Endothelial cell of umbilical vein (primary cell): ENCODE results near the gene GOLIM4.

Experiments used
- EZH2 ChIP-seq: IDR thresholded peaks from 2 replicates; pipeline ENCODE4 v1.6.1; 2012; ENCODE audit warnings: borderline replicate concordance, low read depth, mild to moderate bottlenecking, moderate library complexity, low read length, inconsistent platforms; ENCODE audit not compliant: severe bottlenecking
- FOS ChIP-seq: IDR thresholded peaks from 2 replicates; pipeline ENCODE4 v1.6.1; 2011; ENCODE audit warnings: mild to moderate bottlenecking, low read length, moderate library complexity, borderline replicate concordance; ENCODE audit not compliant: insufficient read depth
- GATA2 ChIP-seq: IDR thresholded peaks from 2 replicates; pipeline ENCODE4 v1.7.0; 2011; ENCODE audit warnings: low read depth, mild to moderate bottlenecking, moderate library complexity, mixed read lengths, low read length; ENCODE audit not compliant: insufficient read length, insufficient read depth
- JUN ChIP-seq: IDR thresholded peaks from 2 replicates; pipeline ENCODE4 v1.6.1; 2011; ENCODE audit warnings: borderline replicate concordance, low read depth; ENCODE audit not compliant: insufficient read length, insufficient read depth
- MYC ChIP-seq: IDR thresholded peaks from one replicate; pipeline ENCODE4 v1.6.1; 2011; ENCODE audit warnings: mild to moderate bottlenecking, low read depth, low read length
- POLR2A ChIP-seq: IDR thresholded peaks from 2 replicates; pipeline ENCODE4 v1.6.1; 2012; ENCODE audit warnings: low read depth, mild to moderate bottlenecking, control low read depth, low read length
- POLR2AphosphoS5 ChIP-seq: IDR thresholded peaks from 2 replicates; pipeline ENCODE4 v1.6.1; 2012; ENCODE audit warnings: low read depth, mild to moderate bottlenecking, control low read depth, low read length, moderate library complexity; ENCODE audit not compliant: insufficient read depth
- TF ChIP-seq, protein P1 (sequence below): IDR thresholded peaks from 2 replicates; pipeline ENCODE4 v1.6.1; 2011; ENCODE audit not compliant: insufficient read depth, insufficient read length
- TF ChIP-seq, protein P2 (sequence below), 2 donors: IDR thresholded peaks; 1 replicate in 1 of 2; 2 replicates in 1 of 2; pipeline ENCODE4 v1.5.1; 2011; ENCODE audit warnings: low read length in 2 of 2, mild to moderate bottlenecking in 2 of 2, moderate library complexity in 2 of 2, control low read depth in 1 of 2, inconsistent platforms in 1 of 2, low read depth in 1 of 2; ENCODE audit not compliant: insufficient read depth in 1 of 2; ENCODE audit errors: extremely low read depth in 1 of 2

GRCh38 chr3:168072323-168072650 is 23.4 kb downstream of the GOLIM4 start:
- TF ChIP-seq POLR2A (no peak), EZH2 (no peak), POLR2AphosphoS5 (no peak), MYC (no peak), JUN (no peak), GATA2 (no peak), FOS (no peak)
- TF ChIP-seq, protein P1, sequence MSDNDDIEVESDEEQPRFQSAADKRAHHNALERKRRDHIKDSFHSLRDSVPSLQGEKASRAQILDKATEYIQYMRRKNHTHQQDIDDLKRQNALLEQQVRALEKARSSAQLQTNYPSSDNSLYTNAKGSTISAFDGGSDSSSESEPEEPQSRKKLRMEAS = no peak
- TF ChIP-seq, protein P2, sequence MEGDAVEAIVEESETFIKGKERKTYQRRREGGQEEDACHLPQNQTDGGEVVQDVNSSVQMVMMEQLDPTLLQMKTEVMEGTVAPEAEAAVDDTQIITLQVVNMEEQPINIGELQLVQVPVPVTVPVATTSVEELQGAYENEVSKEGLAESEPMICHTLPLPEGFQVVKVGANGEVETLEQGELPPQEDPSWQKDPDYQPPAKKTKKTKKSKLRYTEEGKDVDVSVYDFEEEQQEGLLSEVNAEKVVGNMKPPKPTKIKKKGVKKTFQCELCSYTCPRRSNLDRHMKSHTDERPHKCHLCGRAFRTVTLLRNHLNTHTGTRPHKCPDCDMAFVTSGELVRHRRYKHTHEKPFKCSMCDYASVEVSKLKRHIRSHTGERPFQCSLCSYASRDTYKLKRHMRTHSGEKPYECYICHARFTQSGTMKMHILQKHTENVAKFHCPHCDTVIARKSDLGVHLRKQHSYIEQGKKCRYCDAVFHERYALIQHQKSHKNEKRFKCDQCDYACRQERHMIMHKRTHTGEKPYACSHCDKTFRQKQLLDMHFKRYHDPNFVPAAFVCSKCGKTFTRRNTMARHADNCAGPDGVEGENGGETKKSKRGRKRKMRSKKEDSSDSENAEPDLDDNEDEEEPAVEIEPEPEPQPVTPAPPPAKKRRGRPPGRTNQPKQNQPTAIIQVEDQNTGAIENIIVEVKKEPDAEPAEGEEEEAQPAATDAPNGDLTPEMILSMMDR (IDR thresholded peaks at IDR 0.05; ENCODE audit: extremely low read depth in 1 of 2, insufficient read depth in 1 of 2, low read depth in 1 of 2, low read length in 2 of 2) = no peak
